Measurements from ENCODE around the gene SVBP.

SVBP gene

GRCh38 chr1:42852608-42852980 is 35.4 kb upstream of the SVBP start:
- Histone ChIP-seq H3K27me3 (ENCODE audit: insufficient read depth, low read length, poor library complexity, severe bottlenecking) (no peaks in the 10 kb centered on the region), H3K9me2 (replicated peaks; ENCODE audit: low read depth, low read length) (no peaks in the 10 kb centered on the region), H3K79me2 (ENCODE audit: insufficient read depth, low read length) (peaks cover 17% of the 10 kb centered on the region), H3K4me2 (ENCODE audit: low read depth, low read length, poor library complexity, severe bottlenecking) (no peak overlapping the region), H3K4me3 (ENCODE audit: low read length, poor library complexity, severe bottlenecking) (no peak overlapping the region), H3F3A (ENCODE audit: low read depth) (no peaks in the 10 kb centered on the region), H2AFZ (ENCODE audit: low read length) (no peak overlapping the region), H4K20me1 (ENCODE audit: insufficient read depth, low read length, poor library complexity, severe bottlenecking) (peaks cover 12% of the 10 kb centered on the region), H3K36me3 (ENCODE audit: insufficient read depth, low read length) (no peaks in the 10 kb centered on the region; the same call in 1 of the 2 replicates), H3K9me3 (ENCODE audit: insufficient read depth, low read depth, low read length) (no peaks in the 10 kb centered on the region), H3K4me1 (ENCODE audit: insufficient read depth, low read length, poor library complexity, severe bottlenecking) (peaks cover 14% of the 10 kb centered on the region), H3K9ac (ENCODE audit: low read depth, low read length, poor library complexity, severe bottlenecking) (no peak overlapping the region)
- TF ChIP-seq, protein P1, sequence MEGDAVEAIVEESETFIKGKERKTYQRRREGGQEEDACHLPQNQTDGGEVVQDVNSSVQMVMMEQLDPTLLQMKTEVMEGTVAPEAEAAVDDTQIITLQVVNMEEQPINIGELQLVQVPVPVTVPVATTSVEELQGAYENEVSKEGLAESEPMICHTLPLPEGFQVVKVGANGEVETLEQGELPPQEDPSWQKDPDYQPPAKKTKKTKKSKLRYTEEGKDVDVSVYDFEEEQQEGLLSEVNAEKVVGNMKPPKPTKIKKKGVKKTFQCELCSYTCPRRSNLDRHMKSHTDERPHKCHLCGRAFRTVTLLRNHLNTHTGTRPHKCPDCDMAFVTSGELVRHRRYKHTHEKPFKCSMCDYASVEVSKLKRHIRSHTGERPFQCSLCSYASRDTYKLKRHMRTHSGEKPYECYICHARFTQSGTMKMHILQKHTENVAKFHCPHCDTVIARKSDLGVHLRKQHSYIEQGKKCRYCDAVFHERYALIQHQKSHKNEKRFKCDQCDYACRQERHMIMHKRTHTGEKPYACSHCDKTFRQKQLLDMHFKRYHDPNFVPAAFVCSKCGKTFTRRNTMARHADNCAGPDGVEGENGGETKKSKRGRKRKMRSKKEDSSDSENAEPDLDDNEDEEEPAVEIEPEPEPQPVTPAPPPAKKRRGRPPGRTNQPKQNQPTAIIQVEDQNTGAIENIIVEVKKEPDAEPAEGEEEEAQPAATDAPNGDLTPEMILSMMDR (conservative IDR thresholded peaks at IDR 0.05; ENCODE audit: low read length) = no peak
- TF ChIP-seq EZH2phosphoT487 (IDR thresholded peaks at IDR 0.05; ENCODE audit: borderline replicate concordance) = no peak

- Histone ChIP-seq H3K27me3 (ENCODE audit: insufficient read depth, low read length, poor library complexity, severe bottlenecking) (no peaks in the 10 kb centered on the region), H2AFZ (ENCODE audit: low read length) (no peak overlapping the region), H3K4me2 (ENCODE audit: low read depth, low read length, poor library complexity, severe bottlenecking) (no peak overlapping the region), H3F3A (ENCODE audit: low read depth) (no peaks in the 10 kb centered on the region), H4K20me1 (ENCODE audit: insufficient read depth, low read length, poor library complexity, severe bottlenecking) (peaks cover 17% of the 10 kb centered on the region), H3K4me3 (ENCODE audit: low read length, poor library complexity, severe bottlenecking) (no peak overlapping the region), H3K4me1 (ENCODE audit: insufficient read depth, low read length, poor library complexity, severe bottlenecking) (peaks cover 19% of the 10 kb centered on the region), H3K9me2 (replicated peaks; ENCODE audit: low read depth, low read length) (no peaks in the 10 kb centered on the region), H3K79me2 (ENCODE audit: insufficient read depth, low read length) (peaks cover 22% of the 10 kb centered on the region), H3K9ac (ENCODE audit: low read depth, low read length, poor library complexity, severe bottlenecking) (no peak overlapping the region), H3K36me3 (ENCODE audit: insufficient read depth, low read length) (no peaks in the 10 kb centered on the region; the same call in 1 of the 2 replicates), H3K9me3 (ENCODE audit: insufficient read depth, low read depth, low read length) (no peaks in the 10 kb centered on the region)
- TF ChIP-seq, protein P1 (conservative IDR thresholded peaks at IDR 0.05; ENCODE audit: low read length) = no peak
- TF ChIP-seq EZH2phosphoT487 (IDR thresholded peaks at IDR 0.05; ENCODE audit: borderline replicate concordance) = no peak
Measured at GRCh38 chr1:42851960-42852607, 34.9 kb upstream of the SVBP start.

GRCh38 chr1:42851420-42851819 is 34.2 kb upstream of the SVBP start:
- Histone ChIP-seq H3K27me3 (ENCODE audit: insufficient read depth, low read length, poor library complexity, severe bottlenecking) (no peaks in the 10 kb centered on the region), H3K4me2 (ENCODE audit: low read depth, low read length, poor library complexity, severe bottlenecking) (no peak overlapping the region), H3K36me3 (ENCODE audit: insufficient read depth, low read length) (no peaks in the 10 kb centered on the region; the same call in 1 of the 2 replicates), H3K9me3 (ENCODE audit: insufficient read depth, low read depth, low read length) (no peaks in the 10 kb centered on the region), H3F3A (ENCODE audit: low read depth) (no peaks in the 10 kb centered on the region), H2AFZ (ENCODE audit: low read length) (no peak overlapping the region), H3K9ac (ENCODE audit: low read depth, low read length, poor library complexity, severe bottlenecking) (no peak overlapping the region), H3K9me2 (replicated peaks; ENCODE audit: low read depth, low read length) (no peaks in the 10 kb centered on the region), H4K20me1 (ENCODE audit: insufficient read depth, low read length, poor library complexity, severe bottlenecking) (peaks cover 18% of the 10 kb centered on the region), H3K4me1 (ENCODE audit: insufficient read depth, low read length, poor library complexity, severe bottlenecking) (peaks cover 22% of the 10 kb centered on the region), H3K4me3 (ENCODE audit: low read length, poor library complexity, severe bottlenecking) (no peak overlapping the region), H3K79me2 (ENCODE audit: insufficient read depth, low read length) (peaks cover 28% of the 10 kb centered on the region)
- TF ChIP-seq EZH2phosphoT487 (IDR thresholded peaks at IDR 0.05; ENCODE audit: borderline replicate concordance) = no peak
- TF ChIP-seq, protein P1 (conservative IDR thresholded peaks at IDR 0.05; ENCODE audit: low read length) = no peak

Data from Loucy (cell line).